CD4-positive, CD25-positive, alpha-beta regulatory T cell (primary cell): ENCODE data around the gene FBN1. TPM values are rescaled to one million over a fixed set of nuclear protein-coding genes. Genes with fewer than 3 reads are reported as not detected.
A peak's percentile ranks its signal among the peaks of the same experiment; 100 is the strongest.

ENCODE experiments used
- ATAC-seq, 2 donors: fragments of 150-1000 bp; cut with Tn5 transposase; one replicate each; pipeline ENCODE4 v1.10.0; 2021; ENCODE audit warnings: low read depth in 2 of 2, moderate number of reproducible peaks in 2 of 2, moderate library complexity in 1 of 2
- DNase-seq, 3 donors: peaks; one replicate each; pipeline versions ENCODE4 v3.0.0 to v3.0.0-alpha.2; 2012 to 2022; ENCODE audit warnings: mixed read lengths in 1 of 3
- H3K27ac ChIP-seq: one replicate; pipeline ENCODE4 v1.7.0; 2013; ENCODE audit warnings: mild to moderate bottlenecking, low read length; ENCODE audit not compliant: insufficient read depth, poor library complexity, severe bottlenecking
- H3K27me3 ChIP-seq: one replicate; pipeline ENCODE4 v1.7.0; 2013; ENCODE audit warnings: low read length; ENCODE audit not compliant: control insufficient read depth, insufficient read depth
- H3K36me3 ChIP-seq: one replicate; pipeline ENCODE4 v1.7.0; 2013; ENCODE audit warnings: mild to moderate bottlenecking, low read length, moderate library complexity; ENCODE audit not compliant: control insufficient read depth, insufficient read depth
- H3K4me1 ChIP-seq: 2 replicates; pipeline ENCODE4 v1.7.0; 2013; ENCODE audit warnings: mild to moderate bottlenecking, low read length; ENCODE audit not compliant: insufficient read depth, control insufficient read depth, poor library complexity, severe bottlenecking
- H3K4me3 ChIP-seq: one replicate; pipeline ENCODE4 v1.7.0; 2013; ENCODE audit warnings: low read depth, mild to moderate bottlenecking, low read length, moderate library complexity
- H3K9me3 ChIP-seq, 2 experiments: 1 replicate in 1 of 2; 2 replicates in 1 of 2; pipeline ENCODE4 v1.7.0; 2013; ENCODE audit warnings: low read length in 2 of 2, mild to moderate bottlenecking in 1 of 2, moderate library complexity in 1 of 2; ENCODE audit not compliant: control insufficient read depth in 2 of 2
- H3K27ac Mint-ChIP-seq, 3 donors: one replicate each; pipeline ENCODE4 v1.8.0; 2020 to 2022; ENCODE audit warnings: mild to moderate bottlenecking in 3 of 3, mixed read lengths in 3 of 3, moderate library complexity in 2 of 3
- H3K27me3 Mint-ChIP-seq: one replicate; pipeline ENCODE4 v1.8.0; 2022; ENCODE audit warnings: mild to moderate bottlenecking, mixed read lengths
- H3K36me3 Mint-ChIP-seq: one replicate; pipeline ENCODE4 v1.8.0; 2020; ENCODE audit warnings: mixed read lengths
- H3K4me1 Mint-ChIP-seq, 4 donors: one replicate each; pipeline ENCODE4 v1.8.0; 2020 to 2022; ENCODE audit warnings: mixed read lengths in 4 of 4, mild to moderate bottlenecking in 1 of 4
- H3K4me3 Mint-ChIP-seq, 4 donors: one replicate each; pipeline ENCODE4 v1.8.0; 2020 to 2022; ENCODE audit warnings: mild to moderate bottlenecking in 4 of 4, mixed read lengths in 4 of 4, moderate library complexity in 3 of 4
- H3K9me3 Mint-ChIP-seq, 7 donors: one replicate each; pipeline ENCODE4 v1.8.0; 2020 to 2022; ENCODE audit warnings: mixed read lengths in 7 of 7, mild to moderate bottlenecking in 3 of 7, moderate library complexity in 2 of 7
- polyA plus RNA-seq, 4 donors: library from polyadenylated mRNA; unstranded; fragments of 300-500 nt; fragmentation: Illumina TruSeq; gene quantifications; one replicate each; pipeline ENCODE4 v1.2.3, GENCODE V29; 2021
- total RNA-seq: library from RNA; stranded (reverse); gene quantifications from one replicate; pipeline ENCODE4 v1.2.3, GENCODE V29; 2022

Gene FBN1
- total and polyA plus RNA-seq, 5 donors from 2014 or later = 0.72 TPM; not detected in 4

DNA sequence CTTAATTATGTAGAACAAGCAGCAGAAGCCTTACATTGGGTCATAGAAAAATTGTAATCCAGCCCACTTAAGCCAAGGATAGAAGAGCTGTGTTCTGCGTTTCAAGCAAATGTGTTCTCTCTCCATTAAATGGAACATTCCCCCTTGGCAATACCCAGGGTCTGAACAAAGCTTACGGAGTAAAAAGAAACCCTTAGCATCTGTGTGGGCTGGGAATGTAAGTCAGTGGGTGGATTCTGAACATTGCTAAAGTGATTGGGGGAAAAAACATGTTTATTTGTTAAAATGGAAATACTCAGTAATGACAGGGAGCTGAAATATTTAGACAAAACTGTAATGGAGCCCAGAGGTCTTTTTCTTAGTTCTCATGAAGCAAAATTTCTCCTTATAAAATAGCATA is 166.9 kb downstream of the FBN1 start:
- Histone ChIP-seq H3K4me1 (no peaks in the 10 kb centered on the region), H3K9me3 (no peaks in the 10 kb centered on the region), H3K36me3 (no peaks in the 10 kb centered on the region), H3K27me3 (no peaks in the 10 kb centered on the region), H3K4me3 (no peak overlapping the region), H3K27ac (no peak overlapping the region)
- ATAC-seq = no peak
- Mint-ChIP-seq H3K27ac (no peak overlapping the region), H3K27me3 (peaks cover 6% of the 10 kb centered on the region), H3K4me1 (no peaks in the 10 kb centered on the region), H3K9me3 (no peaks in the 10 kb centered on the region), H3K36me3 (no peaks in the 10 kb centered on the region), H3K4me3 (no peak overlapping the region)
- DNase-seq = no peak

DNA sequence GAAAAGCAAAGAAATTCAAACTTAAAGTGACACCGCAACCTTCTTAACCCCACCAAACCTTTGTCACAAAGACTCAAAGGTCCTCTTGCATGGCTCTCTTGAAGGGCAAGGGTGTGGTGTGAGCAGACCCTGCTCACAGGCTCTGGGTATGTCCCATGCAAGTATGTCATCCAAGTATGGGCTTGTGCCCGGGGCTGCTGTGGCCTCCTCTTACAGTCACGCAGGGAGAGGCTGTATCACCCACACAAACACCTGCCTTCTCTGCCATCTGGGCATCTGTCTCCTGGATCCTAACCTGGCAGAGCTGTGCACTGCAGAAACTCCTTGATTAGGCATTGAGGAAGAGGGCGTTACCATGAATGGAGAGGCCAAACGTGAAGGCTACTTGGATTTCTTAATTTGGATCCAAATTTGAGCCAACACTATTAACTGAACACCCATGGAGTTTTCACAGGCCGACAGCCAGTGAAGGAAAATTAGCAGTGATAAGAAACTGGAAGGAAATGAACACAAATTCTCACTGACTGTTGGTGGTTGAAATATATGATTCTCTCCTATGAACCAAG is 167.6 kb downstream of the FBN1 start:
- H3K4me3 ChIP-seq = no peak overlapping the region
- Mint-ChIP-seq H3K27me3 (peaks cover 6% of the 10 kb centered on the region), H3K36me3 (no peaks in the 10 kb centered on the region), H3K9me3 (no peaks in the 10 kb centered on the region), H3K27ac (no peak overlapping the region), H3K4me1 (no peaks in the 10 kb centered on the region), H3K4me3 (no peak overlapping the region)
- no peaks in the 10 kb centered on the region for H3K36me3 ChIP-seq
- H3K27me3 ChIP-seq = no peaks in the 10 kb centered on the region
- no peaks in the 10 kb centered on the region for H3K9me3 ChIP-seq
- no peak for ATAC-seq
- H3K27ac ChIP-seq = no peak overlapping the region
- H3K4me1 ChIP-seq = no peaks in the 10 kb centered on the region
- DNase-seq = no peak

DNA sequence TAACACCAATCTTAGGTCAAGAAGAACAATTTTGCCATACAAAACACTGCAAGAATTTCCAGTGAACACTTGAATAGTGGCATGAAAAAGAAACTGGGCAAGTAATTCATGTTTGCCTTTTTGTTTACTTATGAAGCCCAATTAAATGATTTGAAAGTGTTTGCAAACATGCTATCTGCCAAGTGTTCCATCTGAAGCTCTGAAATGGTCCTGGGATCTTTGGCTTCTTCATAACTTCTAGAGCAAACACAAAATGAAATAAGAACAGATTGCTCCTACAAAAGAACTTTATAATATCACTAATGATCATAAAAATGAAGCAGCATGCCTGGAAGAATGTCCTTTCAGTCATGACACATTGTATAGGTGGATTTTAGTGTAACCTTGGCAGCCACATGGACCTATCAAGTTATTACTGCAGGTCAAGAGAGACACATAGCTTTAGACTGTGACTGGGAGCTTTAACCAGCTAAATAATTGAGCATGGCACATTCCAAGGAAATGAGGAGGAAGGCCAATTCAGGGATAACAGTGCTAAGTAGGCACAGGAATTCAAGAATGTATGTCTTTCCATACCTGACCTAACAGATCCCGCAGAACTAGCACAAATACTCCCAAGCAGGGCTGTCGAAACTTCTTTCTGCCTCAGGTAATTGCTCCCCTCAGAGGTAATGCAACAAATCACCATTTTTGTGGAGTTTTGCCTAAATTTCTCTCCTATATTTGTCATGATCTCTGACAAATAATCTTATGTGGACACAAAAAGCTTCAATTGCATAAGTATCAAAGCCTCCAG is 169.7 kb downstream of the FBN1 start:
- H3K9me3 Mint-ChIP-seq = no peaks in the 10 kb centered on the region
- no peak for DNase-seq

DNA sequence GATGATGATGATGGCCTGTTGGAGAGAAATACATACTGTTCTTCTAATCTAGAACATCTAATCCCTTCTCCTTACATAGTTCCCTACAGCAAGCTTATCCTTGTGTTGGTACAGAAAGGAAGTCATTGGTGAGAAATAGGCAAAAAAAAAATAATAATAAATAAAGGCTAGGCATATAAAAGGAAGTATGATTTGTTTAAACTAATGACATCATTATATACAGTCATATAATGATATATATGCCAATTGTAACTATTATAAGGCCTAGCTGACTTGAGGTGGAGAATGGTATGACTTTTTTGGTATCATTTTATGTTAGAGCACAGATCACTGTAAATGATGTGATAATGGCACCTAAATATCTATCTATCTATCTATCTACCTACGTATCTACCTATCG is 171.8 kb downstream of the FBN1 start:
- Mint-ChIP-seq H3K27me3 (peaks cover 10% of the 10 kb centered on the region), H3K4me1 (no peaks in the 10 kb centered on the region), H3K4me3 (no peak overlapping the region), H3K27ac (no peak overlapping the region), H3K9me3 (no peaks in the 10 kb centered on the region), H3K36me3 (no peaks in the 10 kb centered on the region)
- Histone ChIP-seq H3K27me3 (no peaks in the 10 kb centered on the region), H3K36me3 (no peaks in the 10 kb centered on the region), H3K4me3 (no peak overlapping the region), H3K9me3 (no peaks in the 10 kb centered on the region), H3K27ac (no peak overlapping the region), H3K4me1 (no peaks in the 10 kb centered on the region)
- DNase-seq = no peak
- no peak for ATAC-seq

More for the DNA sequence above, 169.7 kb downstream of the FBN1 start:
- Mint-ChIP-seq H3K36me3 (no peaks in the 10 kb centered on the region), H3K27ac (no peak overlapping the region), H3K4me1 (no peaks in the 10 kb centered on the region), H3K27me3 (peaks cover 10% of the 10 kb centered on the region), H3K4me3 (no peak overlapping the region)
- no peaks in the 10 kb centered on the region for H3K36me3 ChIP-seq
- no peak overlapping the region for H3K27ac ChIP-seq
- no peaks in the 10 kb centered on the region for H3K4me1 ChIP-seq
- H3K9me3 ChIP-seq = no peaks in the 10 kb centered on the region
- no peak overlapping the region for H3K4me3 ChIP-seq
- H3K27me3 ChIP-seq = no peaks in the 10 kb centered on the region
- ATAC-seq = no peak

DNA sequence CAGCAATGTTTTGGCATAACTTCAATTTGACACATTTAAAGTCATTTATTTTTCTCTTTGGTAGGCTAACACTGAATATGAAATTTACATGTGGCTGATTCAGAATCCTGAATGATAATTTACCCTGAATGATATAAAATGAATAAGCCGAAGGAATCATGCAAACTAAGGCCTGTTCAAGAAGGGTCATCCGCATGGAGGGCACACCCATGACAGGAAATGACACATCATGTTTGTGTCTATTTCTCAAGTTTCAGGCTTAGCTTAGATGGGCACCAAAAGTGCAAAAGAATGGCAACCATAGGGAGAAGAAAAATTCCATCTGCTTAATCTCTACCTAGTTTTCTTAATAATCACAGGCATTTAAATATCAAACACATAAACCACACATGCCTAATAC is 172.8 kb downstream of the FBN1 start:
- Histone ChIP-seq H3K4me1 (no peaks in the 10 kb centered on the region), H3K4me3 (no peak overlapping the region), H3K27ac (no peak overlapping the region), H3K27me3 (no peaks in the 10 kb centered on the region), H3K9me3 (no peaks in the 10 kb centered on the region), H3K36me3 (no peaks in the 10 kb centered on the region)
- H3K4me3 Mint-ChIP-seq = no peak overlapping the region
- no peak for ATAC-seq
- H3K27ac Mint-ChIP-seq = no peak overlapping the region
- H3K4me1 Mint-ChIP-seq = no peaks in the 10 kb centered on the region
- DNase-seq = peak in 1 of 3 donors; percentile 4
- no peaks in the 10 kb centered on the region for H3K9me3 Mint-ChIP-seq
- peaks cover 10% of the 10 kb centered on the region for H3K27me3 Mint-ChIP-seq
- H3K36me3 Mint-ChIP-seq = no peaks in the 10 kb centered on the region

DNA sequence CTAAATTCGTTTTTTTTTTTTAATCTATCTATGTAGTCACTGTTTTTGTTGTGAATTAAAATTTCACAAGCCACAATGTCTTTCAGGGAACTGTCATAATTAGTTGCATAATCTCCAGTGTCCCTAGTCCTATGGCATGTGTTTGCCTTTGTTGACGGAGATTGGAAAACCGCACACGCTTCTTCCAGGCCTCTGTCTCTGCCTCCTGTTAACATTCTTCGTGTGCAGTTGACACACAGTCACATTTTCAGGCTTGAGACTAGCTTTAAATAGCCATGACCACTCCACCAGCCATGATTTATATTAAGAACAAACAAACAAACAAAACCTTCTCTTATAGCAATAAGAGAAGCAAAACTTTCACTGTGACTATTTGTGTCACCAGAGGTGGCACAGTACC is 174.4 kb downstream of the FBN1 start:
- H3K9me3 Mint-ChIP-seq = no peaks in the 10 kb centered on the region
- Histone ChIP-seq H3K4me3 (no peak overlapping the region), H3K4me1 (no peaks in the 10 kb centered on the region), H3K36me3 (no peaks in the 10 kb centered on the region), H3K27me3 (no peaks in the 10 kb centered on the region), H3K9me3 (no peaks in the 10 kb centered on the region), H3K27ac (no peak overlapping the region)
- H3K4me3 Mint-ChIP-seq = no peak overlapping the region
- no peak for ATAC-seq
- H3K36me3 Mint-ChIP-seq = no peaks in the 10 kb centered on the region
- DNase-seq = no peak
- peaks cover 10% of the 10 kb centered on the region for H3K27me3 Mint-ChIP-seq
- H3K4me1 Mint-ChIP-seq = no peaks in the 10 kb centered on the region
- H3K27ac Mint-ChIP-seq = no peak overlapping the region

DNA sequence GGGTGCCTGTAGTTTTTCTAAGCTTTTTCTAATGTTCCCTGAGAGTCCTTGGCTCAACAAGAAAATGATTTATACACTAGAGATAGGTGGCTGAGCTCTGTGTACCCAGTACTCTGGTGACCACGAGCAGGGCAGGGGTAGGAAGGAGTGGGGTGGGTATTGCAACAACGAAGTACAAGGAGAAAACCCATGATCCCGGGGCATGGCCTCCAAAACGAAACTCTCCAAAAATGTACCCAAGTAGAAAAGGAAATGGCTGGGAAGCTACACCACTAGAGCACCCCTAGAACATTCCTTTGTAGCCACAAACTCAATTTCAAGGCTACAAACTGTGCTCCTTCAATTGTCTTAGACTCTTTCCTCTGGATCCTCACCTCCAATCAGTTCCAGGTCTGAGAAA is 175.4 kb downstream of the FBN1 start:
- no peak overlapping the region for H3K27ac ChIP-seq
- no peaks in the 10 kb centered on the region for H3K36me3 ChIP-seq
- no peaks in the 10 kb centered on the region for H3K4me1 ChIP-seq
- no peak overlapping the region for H3K4me3 Mint-ChIP-seq
- H3K36me3 Mint-ChIP-seq = no peaks in the 10 kb centered on the region
- no peaks in the 10 kb centered on the region for H3K9me3 Mint-ChIP-seq
- H3K4me3 ChIP-seq = no peak overlapping the region
- DNase-seq (no peak), ATAC-seq (no peak)
- peaks cover 4% of the 10 kb centered on the region for H3K27me3 Mint-ChIP-seq
- no peak overlapping the region for H3K27ac Mint-ChIP-seq
- no peaks in the 10 kb centered on the region for H3K9me3 ChIP-seq
- no peaks in the 10 kb centered on the region for H3K4me1 Mint-ChIP-seq
- H3K27me3 ChIP-seq = no peaks in the 10 kb centered on the region

DNA sequence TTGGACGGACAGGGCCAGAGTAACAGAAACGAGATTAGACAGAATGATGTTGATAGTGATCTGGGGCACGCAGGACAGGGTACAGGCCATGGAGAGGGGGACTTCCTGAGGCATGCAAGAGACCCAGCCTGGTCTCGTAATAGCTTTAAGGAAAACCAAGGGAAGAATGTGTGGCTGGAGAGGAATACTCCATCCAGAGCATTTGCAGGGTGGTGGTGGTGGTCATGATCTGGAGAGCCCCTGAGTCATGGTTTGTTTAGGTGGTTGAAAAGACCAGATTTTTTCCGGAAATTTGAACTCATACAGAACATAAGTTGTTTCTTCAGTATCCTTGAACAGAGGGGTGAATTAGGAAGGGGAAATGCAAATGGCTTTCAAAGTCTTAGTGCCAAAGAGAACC is 175.8 kb downstream of the FBN1 start:
- H3K4me1 Mint-ChIP-seq = no peaks in the 10 kb centered on the region
- Histone ChIP-seq H3K4me3 (no peak overlapping the region), H3K36me3 (no peaks in the 10 kb centered on the region), H3K27ac (no peak overlapping the region), H3K27me3 (no peaks in the 10 kb centered on the region), H3K9me3 (no peaks in the 10 kb centered on the region), H3K4me1 (no peaks in the 10 kb centered on the region)
- H3K27me3 Mint-ChIP-seq = peaks cover 4% of the 10 kb centered on the region
- H3K4me3 Mint-ChIP-seq = no peak overlapping the region
- no peak for DNase-seq
- peak overlapping the region in 1 of 3 donors; percentile 74 for H3K27ac Mint-ChIP-seq
- no peaks in the 10 kb centered on the region for H3K9me3 Mint-ChIP-seq
- no peak for ATAC-seq
- H3K36me3 Mint-ChIP-seq = no peaks in the 10 kb centered on the region
